Mucosa of rectum (tissue), 2 donors: ENCODE data around the gene NRP2.

Experiments
- H3K27ac ChIP-seq, 2 donors: one replicate each; pipeline ENCODE4 v1.7.0; 2013; ENCODE audit warnings: inconsistent platforms in 2 of 2, low read depth in 2 of 2, low read length in 2 of 2
- H3K27me3 ChIP-seq, 2 donors: one replicate each; pipeline ENCODE4 v1.7.0; 2013; ENCODE audit warnings: low read length in 2 of 2; ENCODE audit not compliant: control insufficient read depth in 2 of 2, insufficient read depth in 2 of 2
- H3K36me3 ChIP-seq, 2 donors: one replicate each; pipeline ENCODE4 v1.7.0; 2013; ENCODE audit warnings: low read length in 2 of 2; ENCODE audit not compliant: control insufficient read depth in 2 of 2, insufficient read depth in 2 of 2
- H3K4me1 ChIP-seq, 2 donors: one replicate each; pipeline ENCODE4 v1.7.0; 2013; ENCODE audit warnings: low read length in 2 of 2, mild to moderate bottlenecking in 1 of 2; ENCODE audit not compliant: control insufficient read depth in 2 of 2, insufficient read depth in 2 of 2
- H3K4me3 ChIP-seq, 2 donors: one replicate each; pipeline ENCODE4 v1.7.0; 2013; ENCODE audit warnings: low read length in 2 of 2
- H3K9ac ChIP-seq, 2 donors: one replicate each; pipeline ENCODE4 v1.7.0; 2013; ENCODE audit warnings: low read length in 2 of 2, low read depth in 1 of 2, mild to moderate bottlenecking in 1 of 2
- H3K9me3 ChIP-seq, 2 donors: one replicate each; pipeline ENCODE4 v1.7.0; 2013; ENCODE audit warnings: low read length in 2 of 2; ENCODE audit not compliant: control insufficient read depth in 2 of 2
- donor health status: healthy.
- donor health status: Normal muscosa, but diverticular disease.

The NRP2 gene

DNA sequence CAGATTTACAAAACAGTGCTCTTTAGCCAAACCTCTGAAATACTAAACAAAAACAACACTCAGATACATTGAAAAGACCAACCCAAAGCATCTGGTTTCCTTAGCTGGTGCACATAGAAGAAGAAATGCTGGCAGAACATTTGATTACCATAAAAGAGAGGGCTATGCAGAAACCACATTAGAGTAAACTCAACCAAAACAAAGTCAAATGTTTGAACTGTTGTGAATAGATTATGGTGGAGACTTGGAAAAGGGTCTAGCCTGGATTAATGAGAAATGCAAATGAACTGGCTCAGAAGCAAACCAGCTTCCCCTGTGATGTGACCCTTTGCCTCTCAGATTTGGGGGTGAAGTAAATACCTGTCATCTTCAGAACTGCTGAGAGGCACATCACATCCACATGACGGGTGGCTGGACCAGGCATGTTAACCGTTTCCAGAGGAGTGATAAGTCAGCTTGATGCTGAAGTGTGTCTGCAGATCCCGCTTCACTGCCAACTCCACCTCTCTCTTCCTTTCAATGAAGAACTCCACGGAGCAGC, 153.0 kb downstream of the NRP2 start:
- Histone ChIP-seq H3K27me3 (no peaks in the 10 kb centered on the region), H3K9me3 (no peaks in the 10 kb centered on the region), H3K9ac (no peak overlapping the region), H3K36me3 (no peaks in the 10 kb centered on the region), H3K4me1 (no peaks in the 10 kb centered on the region), H3K4me3 (no peak overlapping the region), H3K27ac (no peak overlapping the region)

DNA sequence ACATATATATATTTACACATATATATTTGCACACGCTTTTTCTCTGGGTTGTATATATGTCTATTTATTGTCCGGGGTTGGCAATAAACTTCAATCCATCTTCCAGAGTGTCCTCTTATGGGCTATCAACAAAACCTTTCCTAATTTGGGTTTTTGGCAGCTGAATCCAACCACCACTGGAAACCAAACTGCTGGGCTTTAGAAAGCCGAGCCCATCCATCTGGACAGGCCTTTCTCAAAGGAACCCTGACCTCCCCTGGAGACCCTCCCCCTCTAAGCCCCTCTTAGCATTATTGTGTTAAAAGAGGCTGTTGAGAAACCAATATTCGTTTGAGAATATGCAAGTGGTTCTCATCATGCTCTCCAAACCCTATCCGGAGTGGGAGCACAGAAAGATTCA, 153.6 kb downstream of the NRP2 start:
- Histone ChIP-seq H3K4me3 (no peak overlapping the region), H3K4me1 (no peaks in the 10 kb centered on the region), H3K27me3 (no peaks in the 10 kb centered on the region), H3K9ac (no peak overlapping the region), H3K27ac (no peak overlapping the region), H3K36me3 (no peaks in the 10 kb centered on the region), H3K9me3 (no peaks in the 10 kb centered on the region)

DNA sequence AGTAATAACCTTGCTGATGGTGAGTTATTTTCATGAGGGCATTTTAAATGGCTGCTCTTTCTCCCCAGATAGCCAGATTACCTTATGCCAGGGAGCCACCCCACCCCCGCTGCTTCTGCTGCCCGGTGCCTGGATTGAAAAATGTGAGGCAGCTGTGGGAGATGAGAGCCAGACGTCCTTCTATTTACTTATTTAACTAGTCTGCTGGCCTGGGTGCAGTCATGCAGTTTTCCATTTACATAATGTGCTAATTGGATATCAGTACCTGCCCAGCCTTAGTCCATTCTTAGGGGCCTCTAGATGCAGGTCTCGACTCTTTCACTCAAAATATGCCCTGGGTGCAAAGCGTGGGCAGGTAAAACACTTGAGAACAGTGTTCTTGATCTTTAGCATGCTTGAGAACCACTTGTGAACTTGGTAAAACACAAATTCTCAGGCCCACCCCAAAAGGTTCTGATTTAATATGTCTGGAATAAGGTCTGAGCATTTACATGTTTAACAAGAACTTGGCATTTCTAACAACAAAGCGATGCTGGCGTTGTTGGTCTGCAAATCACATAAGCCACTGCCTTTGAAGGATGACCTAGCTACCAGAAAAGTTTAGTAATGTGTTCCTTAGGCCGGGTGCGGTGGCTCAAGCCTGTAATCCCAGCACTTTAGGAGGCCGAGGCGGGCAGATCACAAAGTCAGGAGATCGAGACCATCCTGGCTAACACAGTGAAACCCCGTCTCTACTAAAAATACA, 154.3 kb downstream of the NRP2 start:
- H3K9ac ChIP-seq = no peak overlapping the region
- no peaks in the 10 kb centered on the region for H3K27me3 ChIP-seq
- no peak overlapping the region for H3K27ac ChIP-seq
- no peaks in the 10 kb centered on the region for H3K4me1 ChIP-seq
- H3K4me3 ChIP-seq = no peak overlapping the region
- no peaks in the 10 kb centered on the region for H3K9me3 ChIP-seq
- no peaks in the 10 kb centered on the region for H3K36me3 ChIP-seq

DNA sequence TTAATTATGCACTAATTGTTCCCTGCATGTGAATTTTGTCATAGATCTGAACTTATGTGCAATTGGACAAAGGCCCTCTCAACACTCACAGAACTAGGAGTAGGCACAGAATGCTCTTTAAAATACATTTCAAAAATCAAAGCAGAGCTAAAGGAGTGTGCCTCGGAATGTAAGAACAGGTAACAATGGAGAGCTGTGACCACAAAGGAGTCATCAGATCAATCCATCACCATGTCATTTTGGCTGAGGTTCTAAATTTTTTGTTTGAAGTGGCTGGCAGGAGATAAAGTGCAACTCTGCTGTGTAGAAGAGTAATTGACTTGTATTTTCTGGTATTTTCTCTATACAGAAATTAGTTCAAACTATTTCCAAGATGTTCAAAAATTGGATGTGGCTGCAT, 155.4 kb downstream of the NRP2 start:
- H3K27me3 ChIP-seq = no peaks in the 10 kb centered on the region
- no peak overlapping the region for H3K9ac ChIP-seq
- H3K9me3 ChIP-seq = no peaks in the 10 kb centered on the region
- H3K4me3 ChIP-seq = no peak overlapping the region
- H3K27ac ChIP-seq = no peak overlapping the region
- no peaks in the 10 kb centered on the region for H3K36me3 ChIP-seq
- no peaks in the 10 kb centered on the region for H3K4me1 ChIP-seq

DNA sequence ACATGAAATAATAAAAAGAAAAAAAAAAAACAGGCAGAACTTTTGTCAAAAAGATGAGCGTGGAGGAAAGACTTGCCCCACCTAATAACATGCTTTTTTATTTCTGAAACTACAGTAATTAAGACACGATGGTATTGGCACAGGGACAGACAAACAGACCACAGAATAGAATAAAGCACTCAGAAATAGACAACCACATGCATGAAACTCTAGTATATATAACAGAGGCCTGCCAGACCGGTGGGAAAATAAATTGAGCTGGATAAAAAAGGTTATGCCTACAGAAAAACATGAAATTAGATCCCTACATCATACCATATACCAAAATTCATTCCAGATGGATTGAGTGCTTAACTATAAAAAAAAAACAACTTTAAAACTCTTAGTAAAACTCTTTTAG, 163.1 kb downstream of the NRP2 start:
- Histone ChIP-seq H3K36me3 (no peaks in the 10 kb centered on the region), H3K27ac (no peak overlapping the region), H3K4me1 (no peaks in the 10 kb centered on the region), H3K27me3 (no peaks in the 10 kb centered on the region), H3K9ac (no peak overlapping the region), H3K4me3 (no peak overlapping the region), H3K9me3 (no peaks in the 10 kb centered on the region)
